ENCODE data around the gene C6orf141. TPM values are rescaled to one million over a fixed set of nuclear protein-coding genes. Genes with fewer than 3 reads are reported as not detected.

The C6orf141 gene
- total and polyA plus RNA-seq, 10 of the 15 experiments (the other 5 are each of a cell fraction or from before 2014, with no cell fraction given): 0.05 to 0.19 TPM; not detected in 8

DNA sequence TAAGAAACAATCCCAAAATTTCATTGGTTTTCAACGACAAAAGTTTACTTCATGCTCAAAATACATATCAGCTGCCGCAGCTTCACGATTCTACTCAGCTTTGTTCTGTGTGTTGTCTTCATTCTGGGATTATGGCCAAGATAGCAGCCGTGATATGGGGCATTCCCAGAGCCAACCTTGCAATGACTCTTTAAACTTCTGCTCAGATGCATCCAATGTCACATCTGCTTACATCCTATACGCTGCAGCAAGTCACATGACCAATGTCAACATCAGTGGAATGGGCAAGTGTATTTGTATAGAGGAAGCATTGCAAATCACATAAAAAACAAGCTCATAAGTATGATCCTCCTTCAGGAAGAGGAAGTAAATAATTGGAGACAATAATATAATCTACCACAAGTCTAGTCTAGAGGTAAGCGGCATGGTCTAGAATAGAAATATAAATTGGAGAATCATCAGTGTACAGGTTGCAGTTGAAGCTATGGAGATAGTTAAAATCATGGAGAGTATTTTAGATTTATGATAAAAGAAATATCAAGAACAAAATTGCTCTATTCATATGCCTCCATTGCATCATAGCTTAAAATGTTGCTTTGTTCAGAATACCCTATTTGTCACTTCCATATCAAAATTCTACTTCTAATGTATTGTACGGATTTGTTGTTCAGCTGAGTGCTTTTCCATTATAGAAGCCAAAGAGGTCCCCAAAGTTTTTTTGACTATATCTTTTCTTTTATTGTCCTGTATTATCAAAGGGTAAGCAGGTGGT, 7.2 kb upstream of the C6orf141 start:
- no peaks in the 10 kb centered on the region for H3K27me3 ChIP-seq (replicated peaks in 1 of 2; ENCODE audit: control insufficient read depth in 2 of 2, insufficient read depth in 2 of 2, low read length in 1 of 2)

More for the DNA sequence above, 7.2 kb upstream of the C6orf141 start:
- intact Hi-C loops (cut with micrococcal nuclease; ENCODE audit: unreplicated experiment): no loop called here
- ChIA-PET POLR2A (no interaction called here), CTCF (interaction anchor here (1.5 to 3.9 kb wide), 3 partner anchors 8 to 64 kb away, joined by 3 to 17 read pairs (median 10); no protein-coding TSS in a partner anchor), RAD21 (ENCODE audit: unreplicated experiment) (no interaction called here), SMC1A (ENCODE audit: uncharacterized antibody, unreplicated experiment) (interaction anchor here (0.7 kb wide), 1 partner anchor 56 kb away, joined by 3 read pairs; no protein-coding TSS in a partner anchor)
- no peak overlapping the region for H3K4me3 ChIP-seq
- H2AFZ ChIP-seq (ENCODE audit: control insufficient read depth, low read depth, low read length): no peak overlapping the region
- H3K4me2 ChIP-seq (ENCODE audit: control insufficient read depth, insufficient read depth): no peak overlapping the region
- no peaks in the 10 kb centered on the region for H4K20me1 ChIP-seq (ENCODE audit: control insufficient read depth, insufficient read depth)
- H3K36me3 ChIP-seq (ENCODE audit: control insufficient read depth in 2 of 2, insufficient read depth in 2 of 2, low read length in 1 of 2): no peaks in the 10 kb centered on the region
- H3K27ac ChIP-seq (ENCODE audit: control insufficient read depth, insufficient read depth): no peak overlapping the region
- no peaks in the 10 kb centered on the region for H3K79me2 ChIP-seq (ENCODE audit: control insufficient read depth, insufficient read depth, low read length)
- DNase-seq (ENCODE audit: low read depth, low spot score): no peak
- no peaks in the 10 kb centered on the region for H3K4me1 ChIP-seq (ENCODE audit: control insufficient read depth, insufficient read depth, low read length)
- ATAC-seq: no peak
- 35% methylated on average over 7 of the region's 7 CpGs for WGBS (ENCODE audit: insufficient coverage, insufficient replicate concordance, low lambda C conversion rate, missing lambda C conversion rate)
- H3K9ac ChIP-seq (ENCODE audit: control insufficient read depth, insufficient read depth, low read length): no peak overlapping the region
- FAIRE-seq: no peak
- no TSS peak for BruUV-seq (replicated peaks)
- no peaks in the 10 kb centered on the region for H3K9me3 ChIP-seq (replicated peaks; ENCODE audit: control insufficient read depth, insufficient read depth, low read length)
- in situ Hi-C loops (cut with MboI): no loop called here
- TF ChIP-seq TBL1XR1 (IDR thresholded peaks at IDR 0.05; ENCODE audit: low read depth, low read length) (no peak), CUX1 (IDR thresholded peaks at IDR 0.05; ENCODE audit: insufficient replicate concordance, low read depth, low read length) (no peak), MEF2B (IDR thresholded peaks at IDR 0.05; ENCODE audit: partially characterized antibody, poor library complexity, severe bottlenecking) (no peak), TCF12 (IDR thresholded peaks at IDR 0.05; ENCODE audit: low read depth, low read length) (no peak), JUNB (IDR thresholded peaks at IDR 0.05) (no peak), BACH1 (IDR thresholded peaks at IDR 0.05; ENCODE audit: borderline replicate concordance) (no peak), MYC (IDR thresholded peaks at IDR 0.05; ENCODE audit: insufficient read depth, insufficient read length, insufficient replicate concordance, low read length, severe bottlenecking) (no peak)
- TF ChIP-seq, protein P1, sequence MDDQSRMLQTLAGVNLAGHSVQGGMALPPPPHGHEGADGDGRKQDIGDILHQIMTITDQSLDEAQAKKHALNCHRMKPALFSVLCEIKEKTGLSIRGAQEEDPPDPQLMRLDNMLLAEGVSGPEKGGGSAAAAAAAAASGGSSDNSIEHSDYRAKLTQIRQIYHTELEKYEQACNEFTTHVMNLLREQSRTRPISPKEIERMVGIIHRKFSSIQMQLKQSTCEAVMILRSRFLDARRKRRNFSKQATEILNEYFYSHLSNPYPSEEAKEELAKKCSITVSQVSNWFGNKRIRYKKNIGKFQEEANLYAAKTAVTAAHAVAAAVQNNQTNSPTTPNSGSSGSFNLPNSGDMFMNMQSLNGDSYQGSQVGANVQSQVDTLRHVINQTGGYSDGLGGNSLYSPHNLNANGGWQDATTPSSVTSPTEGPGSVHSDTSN (IDR thresholded peaks at IDR 0.05; ENCODE audit: insufficient replicate concordance, low read depth, low read length): no peak
